ENCODE measurements around the gene IL23R.
"Not testable (repeated sequence)": the region's sequence is repeated elsewhere in the genome, so short reads cannot be mapped to it uniquely, and the experiment has no call there.

Gene IL23R

DNA sequence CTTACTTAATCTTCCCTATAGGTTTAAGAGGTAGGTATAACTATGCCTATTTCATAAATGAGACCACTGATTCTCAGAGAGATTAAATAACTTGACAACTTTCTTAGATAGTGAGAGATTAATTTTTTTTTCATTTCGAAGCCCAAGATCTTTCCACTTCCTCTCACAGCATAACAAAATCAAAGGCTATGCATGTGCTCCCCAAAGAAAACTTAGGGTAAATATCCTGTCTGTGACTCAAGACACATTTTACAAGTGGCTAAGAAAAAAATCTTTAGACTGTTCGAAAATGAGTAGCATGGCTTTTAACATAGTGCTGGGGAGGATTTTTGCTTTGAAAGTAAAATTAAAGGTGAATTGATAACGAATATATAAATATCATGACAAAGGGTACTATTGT, 23.3 kb upstream of the IL23R start:
- H3K27me3 Mint-ChIP-seq, result no peaks in the 10 kb centered on the region
- no peaks in the 10 kb centered on the region for H3K9me3 Mint-ChIP-seq
- H3K27ac Mint-ChIP-seq, result peak overlapping the region; percentile 55
- H3K36me3 Mint-ChIP-seq (ENCODE audit: low read depth), result no peaks in the 10 kb centered on the region
- H3K4me1 Mint-ChIP-seq (ENCODE audit: low read depth), result peaks cover 36% of the 10 kb centered on the region
- peak overlapping the region; percentile 0 for H3K4me3 Mint-ChIP-seq

DNA sequence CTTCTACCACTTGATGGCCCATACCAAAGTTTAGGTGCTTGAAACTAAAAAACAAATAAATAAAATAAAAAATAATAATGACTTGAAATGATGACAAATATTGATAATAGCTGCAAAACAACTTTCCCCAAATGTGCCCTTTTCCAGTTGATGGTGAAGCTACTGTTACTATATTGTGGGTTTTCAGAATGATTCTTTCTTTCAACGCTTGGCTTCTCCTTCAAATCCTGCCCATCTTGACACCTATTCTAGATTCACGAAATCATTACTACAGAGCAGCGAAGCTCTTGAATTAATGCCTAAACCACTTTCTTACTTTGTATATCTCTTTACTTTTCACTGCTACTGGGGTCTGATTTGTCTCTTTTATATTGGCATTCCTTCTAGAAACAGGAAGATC, 22.3 kb upstream of the IL23R start:
- H3K36me3 Mint-ChIP-seq (ENCODE audit: low read depth), result no peaks in the 10 kb centered on the region
- no peaks in the 10 kb centered on the region for H3K9me3 Mint-ChIP-seq
- H3K4me3 Mint-ChIP-seq, result no peak overlapping the region
- H3K27me3 Mint-ChIP-seq, result no peaks in the 10 kb centered on the region
- H3K27ac Mint-ChIP-seq, result no peak overlapping the region
- H3K4me1 Mint-ChIP-seq (ENCODE audit: low read depth), result peaks cover 41% of the 10 kb centered on the region

DNA sequence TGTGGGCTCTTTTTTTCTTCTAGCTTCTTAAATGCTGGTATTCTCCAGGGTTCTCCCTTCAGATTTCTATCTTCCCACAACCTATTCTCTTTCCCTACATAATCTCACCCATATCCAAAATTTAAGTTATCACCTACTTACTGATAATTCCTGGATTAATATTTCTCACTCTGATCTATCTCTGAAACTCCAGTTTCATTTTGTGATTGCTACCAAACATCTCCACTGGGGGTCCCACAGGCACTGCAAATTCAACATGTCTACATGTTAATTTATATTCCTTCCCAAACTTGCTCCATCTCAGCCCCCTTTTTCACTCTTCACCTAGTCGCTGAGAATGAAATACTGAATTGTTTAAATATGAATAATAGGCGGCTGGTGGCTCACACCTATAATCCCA, 21.6 kb upstream of the IL23R start:
- H3K27ac Mint-ChIP-seq, result no peak overlapping the region

DNA sequence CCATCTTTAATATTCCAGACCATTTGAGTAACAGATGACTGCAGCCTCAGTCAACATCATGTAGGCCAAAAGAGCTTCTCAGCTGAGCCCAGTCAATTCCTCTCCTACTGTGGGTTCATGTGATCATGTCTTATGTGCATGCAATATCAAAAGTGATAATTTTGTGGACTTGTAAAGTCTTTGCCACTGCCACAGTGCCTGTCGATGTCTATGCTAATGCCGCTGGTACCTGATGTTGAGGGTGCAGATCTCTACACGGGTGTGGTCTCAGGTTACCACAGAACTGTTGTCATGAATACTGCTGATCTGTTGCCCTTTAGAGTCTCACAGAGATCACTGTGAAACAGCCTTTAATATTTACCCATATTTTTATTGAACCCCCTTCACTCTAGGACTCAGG, 20.2 kb upstream of the IL23R start:
- H3K4me1 Mint-ChIP-seq (ENCODE audit: low read depth), result peaks cover 50% of the 10 kb centered on the region
- no peak overlapping the region for H3K4me3 Mint-ChIP-seq
- H3K27me3 Mint-ChIP-seq, result peaks cover 3% of the 10 kb centered on the region
- H3K27ac Mint-ChIP-seq, result no peak overlapping the region
- no peaks in the 10 kb centered on the region for H3K36me3 Mint-ChIP-seq (ENCODE audit: low read depth)
- H3K9me3 Mint-ChIP-seq, result no peaks in the 10 kb centered on the region

More for the DNA sequence above, 21.6 kb upstream of the IL23R start:
- Mint-ChIP-seq H3K4me3 (no peak overlapping the region), H3K9me3 (no peaks in the 10 kb centered on the region), H3K4me1 (ENCODE audit: low read depth) (peaks cover 47% of the 10 kb centered on the region), H3K36me3 (ENCODE audit: low read depth) (no peaks in the 10 kb centered on the region), H3K27me3 (no peaks in the 10 kb centered on the region)

DNA sequence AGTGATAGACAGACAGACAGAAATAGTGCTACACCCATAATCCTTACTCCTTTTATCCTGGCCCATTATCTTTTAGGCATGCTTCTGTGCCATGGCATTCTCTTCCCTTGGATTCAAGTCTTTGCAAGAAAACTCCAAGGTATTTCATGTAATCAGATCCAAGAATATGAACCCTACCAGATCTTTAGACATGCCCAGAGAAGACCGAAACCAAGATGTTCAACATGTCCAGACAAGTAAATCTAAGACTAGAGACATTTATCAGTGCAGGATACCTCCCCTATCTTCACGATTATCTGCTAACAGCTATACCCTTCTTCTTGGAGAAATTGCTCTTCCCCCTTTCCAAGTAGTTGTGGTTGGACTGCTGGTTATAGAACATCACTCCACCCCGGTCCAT, 19.7 kb upstream of the IL23R start:
- no peaks in the 10 kb centered on the region for H3K36me3 Mint-ChIP-seq (ENCODE audit: low read depth)
- no peak overlapping the region for H3K4me3 Mint-ChIP-seq
- no peaks in the 10 kb centered on the region for H3K9me3 Mint-ChIP-seq
- peaks cover 5% of the 10 kb centered on the region for H3K27me3 Mint-ChIP-seq
- H3K4me1 Mint-ChIP-seq (ENCODE audit: low read depth), result peaks cover 53% of the 10 kb centered on the region
- no peak overlapping the region for H3K27ac Mint-ChIP-seq

DNA sequence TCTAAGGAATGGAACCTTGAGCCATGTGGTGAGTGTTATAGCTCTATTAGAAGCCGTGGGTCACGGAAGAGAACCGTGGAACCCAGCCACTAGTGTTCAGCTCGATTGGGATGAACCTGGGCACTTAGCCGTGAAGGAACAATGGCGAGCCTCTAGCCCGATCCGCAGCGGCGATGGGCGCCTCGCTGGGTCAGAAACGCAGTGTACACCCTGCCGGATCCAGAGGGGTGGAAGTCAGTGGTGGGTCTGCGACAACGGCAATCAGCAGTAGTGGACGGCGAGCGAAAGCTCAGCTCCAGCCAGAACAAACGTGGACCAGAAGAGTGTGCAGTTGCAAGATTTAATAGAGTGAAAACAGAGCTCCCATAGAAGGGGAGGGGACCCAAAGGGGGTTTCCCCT, 18.3 kb upstream of the IL23R start:
- not testable (repeated sequence) for H3K36me3 Mint-ChIP-seq (ENCODE audit: low read depth); H3K9me3 Mint-ChIP-seq; H3K4me3 Mint-ChIP-seq; H3K27ac Mint-ChIP-seq
- Mint-ChIP-seq H3K27me3 (peaks cover 15% of the 10 kb centered on the region), H3K4me1 (ENCODE audit: low read depth) (peaks cover 53% of the 10 kb centered on the region)

DNA sequence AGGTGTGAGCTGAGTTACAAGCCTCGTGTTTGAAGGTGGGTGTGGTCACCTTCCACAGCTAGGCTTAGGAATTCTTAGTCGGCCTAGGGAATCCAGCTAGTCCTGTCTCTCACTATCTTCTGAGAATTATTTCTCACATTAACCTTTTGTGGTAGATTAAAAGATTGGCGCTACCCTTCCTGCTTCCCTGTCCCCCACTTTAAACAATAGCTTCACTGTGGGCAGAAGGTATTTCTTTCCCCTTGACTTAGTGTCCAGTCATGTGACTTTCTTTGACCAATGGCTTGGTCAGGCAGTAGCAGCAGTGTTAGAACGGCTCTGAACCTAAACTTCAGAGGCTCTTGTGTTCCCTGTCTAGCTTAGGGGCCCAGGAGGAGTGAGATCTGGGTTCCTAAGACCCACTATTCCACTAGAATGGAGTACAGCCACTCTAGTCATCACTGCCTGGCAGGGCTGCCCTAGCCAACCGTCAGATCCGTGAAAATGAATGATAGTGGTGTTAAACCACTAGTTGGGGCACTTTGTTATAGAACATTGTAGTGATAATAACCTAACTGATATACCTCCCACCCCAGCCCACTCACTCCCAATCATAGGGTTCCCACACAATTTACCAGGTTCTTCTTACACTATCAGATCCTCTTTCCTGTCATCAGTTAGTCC, 17.6 kb upstream of the IL23R start:
- Mint-ChIP-seq H3K4me1 (ENCODE audit: low read depth) (peaks cover 46% of the 10 kb centered on the region), H3K27ac (no peak overlapping the region), H3K4me3 (no peak overlapping the region), H3K9me3 (no peaks in the 10 kb centered on the region), H3K36me3 (ENCODE audit: low read depth) (no peaks in the 10 kb centered on the region), H3K27me3 (peaks cover 21% of the 10 kb centered on the region)

DNA sequence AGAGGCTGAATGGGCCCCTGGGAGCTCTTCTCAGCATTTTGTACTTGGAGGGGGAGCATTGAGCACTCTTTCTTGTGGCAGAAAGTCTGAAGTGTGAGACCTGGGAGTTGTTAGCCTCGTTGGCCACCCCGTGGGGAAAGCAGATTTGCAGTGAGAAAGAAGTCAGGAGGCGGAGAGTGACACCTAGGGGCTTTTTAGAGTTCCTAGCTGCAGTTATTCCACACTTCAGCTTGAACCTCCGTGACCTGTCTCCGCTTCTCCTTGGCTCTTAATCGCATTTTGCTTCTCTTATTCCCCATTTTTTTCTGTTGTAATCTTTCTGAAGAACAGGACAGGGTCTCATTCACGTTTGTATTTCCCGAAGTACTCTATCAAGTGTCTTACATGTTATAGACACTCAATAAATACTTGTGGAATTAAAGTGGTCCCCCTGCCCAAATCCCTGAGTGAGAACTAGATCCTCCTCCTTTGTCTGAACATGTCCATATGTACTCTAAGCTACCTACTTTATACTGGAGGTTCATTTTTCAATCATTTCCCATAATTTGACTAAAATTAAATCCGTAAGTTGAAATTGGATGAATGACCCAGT, 17.0 kb upstream of the IL23R start:
- peaks cover 24% of the 10 kb centered on the region for H3K27me3 Mint-ChIP-seq
- H3K4me1 Mint-ChIP-seq (ENCODE audit: low read depth), result peaks cover 40% of the 10 kb centered on the region
- H3K27ac Mint-ChIP-seq, result no peak overlapping the region
- H3K36me3 Mint-ChIP-seq (ENCODE audit: low read depth), result no peaks in the 10 kb centered on the region
- no peaks in the 10 kb centered on the region for H3K9me3 Mint-ChIP-seq
- H3K4me3 Mint-ChIP-seq, result no peak overlapping the region

DNA sequence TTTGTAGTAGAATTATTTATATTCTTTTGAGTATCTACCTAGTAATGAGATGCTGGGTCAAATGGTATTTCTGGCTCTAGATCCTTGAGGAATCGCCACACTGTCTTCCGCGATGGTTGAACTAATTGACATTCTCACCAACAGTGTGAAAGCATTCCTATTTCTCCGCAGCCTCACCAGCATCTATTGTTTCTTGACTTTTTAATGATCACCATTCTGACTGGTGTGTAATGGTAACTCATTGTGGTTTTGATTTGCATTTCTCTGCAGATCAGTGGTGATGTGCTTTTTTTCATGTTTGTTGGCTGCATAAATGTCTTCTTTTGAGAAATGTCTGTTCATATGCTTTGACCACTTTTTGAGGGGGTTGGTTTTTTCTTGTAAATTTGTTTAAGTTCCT, 15.3 kb upstream of the IL23R start:
- Mint-ChIP-seq H3K27ac (no peak overlapping the region), H3K36me3 (ENCODE audit: low read depth) (no peaks in the 10 kb centered on the region), H3K4me1 (ENCODE audit: low read depth) (peaks cover 32% of the 10 kb centered on the region), H3K27me3 (peaks cover 24% of the 10 kb centered on the region), H3K9me3 (no peaks in the 10 kb centered on the region), H3K4me3 (no peak overlapping the region)

DNA sequence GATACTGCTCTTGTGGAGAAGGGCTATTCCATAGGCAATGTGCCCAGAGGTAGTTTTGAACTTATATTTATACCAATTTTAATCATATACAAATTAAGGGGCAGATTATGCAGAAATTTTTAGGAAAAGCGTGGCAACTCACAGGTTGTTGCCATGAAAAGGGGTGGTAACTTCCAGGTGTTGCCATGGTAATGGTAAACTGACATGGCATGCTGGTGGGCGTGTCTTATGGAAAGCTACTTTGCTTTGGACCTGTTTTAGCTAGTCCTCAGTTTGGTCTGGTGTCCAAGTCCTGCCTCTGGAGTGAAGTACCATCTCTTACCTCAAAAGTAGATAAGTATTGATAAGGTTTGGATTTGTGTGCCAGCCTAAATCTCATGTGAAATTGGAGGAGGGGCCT, 7.9 kb upstream of the IL23R start:
- Mint-ChIP-seq H3K9me3 (no peaks in the 10 kb centered on the region), H3K4me3 (no peak overlapping the region), H3K4me1 (ENCODE audit: low read depth) (peaks cover 36% of the 10 kb centered on the region), H3K36me3 (ENCODE audit: low read depth) (no peaks in the 10 kb centered on the region), H3K27ac (peak overlapping the region; percentile 82), H3K27me3 (peaks cover 11% of the 10 kb centered on the region)

DNA sequence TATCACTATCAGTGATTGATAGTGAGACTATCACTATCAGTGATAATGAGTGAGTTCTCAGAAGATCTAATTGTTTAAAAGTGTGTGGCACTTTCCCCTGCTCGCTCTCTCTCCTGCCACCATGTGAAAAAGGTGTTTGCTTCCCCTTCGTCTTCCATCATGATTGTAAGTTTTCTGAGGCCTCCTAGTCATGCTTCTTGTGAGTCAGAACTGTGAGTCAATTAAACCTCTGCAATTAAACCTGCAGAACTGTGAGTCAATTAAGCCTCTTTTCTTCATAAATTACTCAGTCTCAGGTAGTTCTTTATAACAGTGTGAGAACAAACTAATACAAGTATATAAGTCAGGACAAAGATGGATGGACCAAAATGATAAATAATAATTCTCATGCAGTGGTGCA, 7.0 kb upstream of the IL23R start:
- H3K4me3 Mint-ChIP-seq, result peak overlapping the region; percentile 43
- H3K9me3 Mint-ChIP-seq, result no peaks in the 10 kb centered on the region
- peaks cover 6% of the 10 kb centered on the region for H3K27me3 Mint-ChIP-seq
- no peaks in the 10 kb centered on the region for H3K36me3 Mint-ChIP-seq (ENCODE audit: low read depth)
- peaks cover 45% of the 10 kb centered on the region for H3K4me1 Mint-ChIP-seq (ENCODE audit: low read depth)
- peak overlapping the region; percentile 89 for H3K27ac Mint-ChIP-seq

DNA sequence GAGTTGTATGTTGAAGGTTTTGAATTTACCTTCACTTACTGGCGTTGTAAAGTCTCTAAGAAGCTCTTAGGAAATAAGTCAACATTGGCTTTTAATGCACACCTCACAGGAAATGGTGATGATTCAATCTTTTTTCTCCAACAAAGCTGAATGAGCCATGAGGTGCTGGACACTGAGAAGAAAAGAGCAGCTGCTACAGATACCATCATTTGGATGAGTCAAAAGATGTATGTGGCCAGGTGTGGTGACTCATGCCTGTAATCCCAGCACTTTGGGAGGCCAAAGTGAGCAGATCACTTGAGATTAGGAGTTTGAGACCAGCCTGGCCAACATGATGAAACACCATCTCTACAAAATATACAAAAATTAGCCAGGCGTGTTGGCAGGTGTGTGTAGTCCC, 3.3 kb upstream of the IL23R start:
- H3K36me3 Mint-ChIP-seq (ENCODE audit: low read depth), result no peaks in the 10 kb centered on the region
- H3K27ac Mint-ChIP-seq, result peak overlapping the region; percentile 85
- peaks cover 5% of the 10 kb centered on the region for H3K9me3 Mint-ChIP-seq
- peak overlapping the region; percentile 37 for H3K4me3 Mint-ChIP-seq
- no peaks in the 10 kb centered on the region for H3K27me3 Mint-ChIP-seq
- H3K4me1 Mint-ChIP-seq (ENCODE audit: low read depth), result peaks cover 74% of the 10 kb centered on the region

DNA sequence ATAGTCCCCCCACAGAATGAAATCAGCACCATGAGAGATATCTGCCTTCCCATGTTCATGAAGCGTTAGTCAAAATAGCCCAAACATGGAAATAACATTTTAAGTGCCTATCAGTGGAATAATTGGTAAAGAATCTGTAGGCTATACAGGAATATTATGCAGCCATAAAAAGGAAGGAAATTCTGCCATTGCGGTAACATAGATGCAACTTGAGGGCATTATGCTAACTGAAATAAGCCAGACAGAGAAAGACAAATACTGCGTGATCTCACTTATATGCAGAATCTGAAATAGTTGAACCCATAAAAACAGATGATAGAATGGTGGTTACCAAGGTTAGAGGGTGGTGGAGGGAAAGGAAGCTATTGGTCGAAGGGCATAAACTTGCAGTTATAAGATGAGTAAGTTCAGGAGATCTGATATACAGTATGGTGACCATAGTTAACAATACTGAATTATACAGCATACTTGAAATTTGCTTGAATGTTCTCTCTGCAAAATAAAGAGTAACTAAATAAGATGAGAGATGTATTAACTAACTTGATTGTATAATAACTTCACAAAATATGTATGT, 699 bp upstream of the IL23R start:
- H3K4me3 Mint-ChIP-seq, result no peak overlapping the region
- peaks cover 74% of the 10 kb centered on the region for H3K4me1 Mint-ChIP-seq (ENCODE audit: low read depth)
- peaks cover 5% of the 10 kb centered on the region for H3K9me3 Mint-ChIP-seq
- H3K27ac Mint-ChIP-seq, result peak overlapping the region; percentile 81
- no peaks in the 10 kb centered on the region for H3K27me3 Mint-ChIP-seq
- H3K36me3 Mint-ChIP-seq (ENCODE audit: low read depth), result no peaks in the 10 kb centered on the region

DNA sequence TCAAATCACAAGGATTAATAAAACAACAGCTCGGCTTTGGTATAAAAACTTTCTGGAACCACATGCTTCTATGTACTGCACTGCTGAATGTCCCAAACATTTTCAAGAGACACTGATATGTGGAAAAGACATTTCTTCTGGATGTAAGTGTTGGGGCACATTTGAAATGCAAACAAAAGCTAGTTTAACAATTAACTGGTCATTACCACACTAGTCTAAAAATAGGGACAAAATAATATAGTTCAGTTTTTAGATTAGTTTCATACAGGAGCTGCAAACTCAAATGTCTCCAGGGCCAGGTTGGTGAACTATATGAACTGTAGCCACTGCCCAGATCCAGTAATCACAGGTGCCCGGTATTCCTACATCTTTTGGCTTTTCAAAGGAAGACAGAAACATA, 3.2 kb downstream of the IL23R start:
- Mint-ChIP-seq H3K4me1 (ENCODE audit: low read depth) (peaks cover 89% of the 10 kb centered on the region), H3K4me3 (peak overlapping the region; percentile 20), H3K9me3 (peaks cover 5% of the 10 kb centered on the region), H3K36me3 (ENCODE audit: low read depth) (no peaks in the 10 kb centered on the region), H3K27me3 (no peaks in the 10 kb centered on the region), H3K27ac (no peak overlapping the region)

DNA sequence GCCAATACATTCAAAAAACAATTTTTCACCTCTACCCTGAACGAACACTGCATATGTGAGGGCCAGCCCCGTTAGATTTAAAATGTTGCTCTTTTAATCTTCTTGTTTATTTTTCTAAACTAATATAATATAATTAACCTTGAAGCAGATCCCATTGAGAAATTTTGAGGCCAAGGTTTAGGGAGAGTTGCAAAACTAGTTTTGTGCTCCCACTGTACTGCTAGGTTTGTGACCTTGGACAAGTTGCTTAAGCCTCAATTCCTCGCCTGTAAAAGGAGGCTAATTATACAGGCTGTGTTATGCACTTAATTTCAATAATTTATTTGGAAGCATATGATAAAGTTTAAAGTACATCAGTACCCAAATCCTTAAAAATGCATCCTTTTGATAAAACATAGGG, 3.7 kb downstream of the IL23R start:
- H3K27ac Mint-ChIP-seq, result no peak overlapping the region
- peaks cover 89% of the 10 kb centered on the region for H3K4me1 Mint-ChIP-seq (ENCODE audit: low read depth)
- peaks cover 2% of the 10 kb centered on the region for H3K36me3 Mint-ChIP-seq (ENCODE audit: low read depth)
- peaks cover 5% of the 10 kb centered on the region for H3K9me3 Mint-ChIP-seq
- H3K4me3 Mint-ChIP-seq, result no peak overlapping the region
- no peaks in the 10 kb centered on the region for H3K27me3 Mint-ChIP-seq
